Endothelial cell of umbilical vein (primary cell): ENCODE results near the gene DPY19L3. TPM values are rescaled to one million over a fixed set of nuclear protein-coding genes. Genes with fewer than 3 reads are reported as not detected.

Experiments
- BruUV-seq: library from RNA; stranded (reverse); fragments of 400-500 nt; replicated peaks from 2 replicates; lab custom pipeline; 2021; lab: Mats Ljungman, UMichigan
- CTCF ChIA-PET: fragments of 300-600, 350-600 bp; sonication (Branson Sonifier 250); formaldehyde crosslinking; loops from one replicate; lab custom pipeline; 2021; ENCODE audit warnings: antibody characterized with exemption, inconsistent platforms; lab: Charles Lee
- POLR2A ChIA-PET: fragments of 300-600, 350-600 bp; sonication (Branson Sonifier 250); formaldehyde crosslinking; loops from one replicate; lab custom pipeline; 2021; ENCODE audit warnings: antibody characterized with exemption, inconsistent platforms; lab: Charles Lee
- DNase-seq: peaks from one replicate; pipeline ENCODE4 v3.0.0-alpha.2; 2011; ENCODE audit warnings: low read depth, low spot score
- FAIRE-seq: peaks from 2 replicates; lab custom pipeline; 2011; peaks lifted over from hg19 to GRCh38; lab: Jason Lieb, UNC
- H2AFZ ChIP-seq: 2 replicates; pipeline ENCODE4 v1.6.0; 2012; ENCODE audit warnings: low read depth, low read length, control low read depth, inconsistent platforms
- H3K27ac ChIP-seq: 2 replicates; pipeline ENCODE4 v1.5.1; 2011; ENCODE audit warnings: low read depth, mild to moderate bottlenecking, control low read depth, low read length, moderate library complexity; ENCODE audit not compliant: insufficient read depth
- H3K27me3 ChIP-seq, 2 experiments: 2 replicates each; pipeline versions ENCODE4 v1.6.0 to v1.6.1; 2011; ENCODE audit warnings: low read length in 2 of 2, mixed read lengths in 1 of 2; ENCODE audit not compliant: control insufficient read depth in 2 of 2, insufficient read depth in 2 of 2
- H3K36me3 ChIP-seq, 2 experiments: 2 replicates in 1 of 2; 3 replicates in 1 of 2; pipeline ENCODE4 v1.5.1; 2011; ENCODE audit warnings: low read length in 2 of 2, mild to moderate bottlenecking in 1 of 2, moderate library complexity in 1 of 2; ENCODE audit not compliant: control insufficient read depth in 2 of 2, insufficient read depth in 2 of 2; ENCODE audit errors: extremely low read depth in 1 of 2
- H3K4me1 ChIP-seq: 3 replicates; pipeline ENCODE4 v1.5.1; 2011; ENCODE audit warnings: mild to moderate bottlenecking, low read length; ENCODE audit not compliant: control insufficient read depth, insufficient read depth; ENCODE audit errors: extremely low read depth
- H3K4me2 ChIP-seq: 2 replicates; pipeline ENCODE4 v1.6.1; 2011; ENCODE audit warnings: low read length, control low read depth, mixed read lengths; ENCODE audit not compliant: insufficient read depth
- H3K4me3 ChIP-seq, 3 experiments: fragments of 200-600 bp in 1 of 3; sonication (generic), shearing (Covaris generic) in 1 of 3; replicated peaks in 1 of 3; 2 replicates each; pipeline ENCODE4 v1.5.1; 2011 to 2016; ENCODE audit warnings: control low read depth in 3 of 3, low read length in 3 of 3, mild to moderate bottlenecking in 2 of 3, inconsistent platforms in 1 of 3, low read depth in 1 of 3, moderate library complexity in 1 of 3; ENCODE audit not compliant: insufficient read depth in 1 of 3
- H3K79me2 ChIP-seq: 2 replicates; pipeline ENCODE4 v1.6.0; 2012; ENCODE audit warnings: low read length, inconsistent platforms; ENCODE audit not compliant: control insufficient read depth, insufficient read depth
- H3K9ac ChIP-seq: replicated peaks from 2 replicates; pipeline ENCODE3; 2011; ENCODE audit warnings: low read length, control low read depth; ENCODE audit not compliant: insufficient read depth; ENCODE audit errors: extremely low read depth
- H3K9me1 ChIP-seq: replicated peaks from 3 replicates; pipeline ENCODE4 v1.6.0; 2011; ENCODE audit warnings: mild to moderate bottlenecking, low read length; ENCODE audit not compliant: control insufficient read depth, insufficient read depth; ENCODE audit errors: extremely low read depth
- H3K9me3 ChIP-seq: replicated peaks from 2 replicates; pipeline ENCODE4 v1.5.1; 2012; ENCODE audit warnings: low read length, inconsistent platforms; ENCODE audit not compliant: control insufficient read depth, insufficient read depth
- H4K20me1 ChIP-seq: replicated peaks from 2 replicates; pipeline ENCODE3; 2011; ENCODE audit warnings: mild to moderate bottlenecking, low read length; ENCODE audit not compliant: control insufficient read depth, insufficient read depth; ENCODE audit errors: extremely low read depth
- EZH2 ChIP-seq: IDR thresholded peaks from 2 replicates; pipeline ENCODE4 v1.6.1; 2012; ENCODE audit warnings: borderline replicate concordance, low read depth, mild to moderate bottlenecking, moderate library complexity, low read length, inconsistent platforms; ENCODE audit not compliant: severe bottlenecking
- FOS ChIP-seq: IDR thresholded peaks from 2 replicates; pipeline ENCODE4 v1.6.1; 2011; ENCODE audit warnings: mild to moderate bottlenecking, low read length, moderate library complexity, borderline replicate concordance; ENCODE audit not compliant: insufficient read depth
- GATA2 ChIP-seq: IDR thresholded peaks from 2 replicates; pipeline ENCODE4 v1.7.0; 2011; ENCODE audit warnings: low read depth, mild to moderate bottlenecking, moderate library complexity, mixed read lengths, low read length; ENCODE audit not compliant: insufficient read length, insufficient read depth
- JUN ChIP-seq: IDR thresholded peaks from 2 replicates; pipeline ENCODE4 v1.6.1; 2011; ENCODE audit warnings: borderline replicate concordance, low read depth; ENCODE audit not compliant: insufficient read length, insufficient read depth
- MYC ChIP-seq: IDR thresholded peaks from one replicate; pipeline ENCODE4 v1.6.1; 2011; ENCODE audit warnings: mild to moderate bottlenecking, low read depth, low read length
- POLR2A ChIP-seq: IDR thresholded peaks from 2 replicates; pipeline ENCODE4 v1.6.1; 2012; ENCODE audit warnings: low read depth, mild to moderate bottlenecking, control low read depth, low read length
- POLR2AphosphoS5 ChIP-seq: IDR thresholded peaks from 2 replicates; pipeline ENCODE4 v1.6.1; 2012; ENCODE audit warnings: low read depth, mild to moderate bottlenecking, control low read depth, low read length, moderate library complexity; ENCODE audit not compliant: insufficient read depth
- dilution Hi-C: fragments of 300-500 bp; cut with MboI; formaldehyde crosslinking; loops from one replicate; pipeline ENCODE4 v1.15.0; 2019; ENCODE audit warnings: low sequenced_read_pairs; ENCODE audit not compliant: extremely low pct_ligation_motif_present
- intact Hi-C: fragments of 100-400 bp; cut with micrococcal nuclease; formaldehyde crosslinking; loops from one replicate; pipeline ENCODE4 v1.10.0; 2022
- polyA plus RNA-seq, 4 experiments: library from polyadenylated mRNA; depleted of rRNA in 3 of 4; stranded (reverse) in 3 of 4; unstranded in 1 of 4; fragments of >200 nt; gene quantifications; 2 replicates each; pipeline versions ENCODE4 v1.2.1 to v1.2.3, GENCODE V29; 2011 to 2012; ENCODE audit warnings: missing spikeins in 1 of 4
- total RNA-seq: library from RNA; stranded (reverse); gene quantifications from 2 replicates; pipeline ENCODE4 v1.2.3, GENCODE V29; 2021
- TF ChIP-seq, protein P1 (sequence below): IDR thresholded peaks from 2 replicates; pipeline ENCODE4 v1.6.1; 2011; ENCODE audit not compliant: insufficient read depth, insufficient read length
- TF ChIP-seq, protein P2 (sequence below), 2 donors: IDR thresholded peaks; 1 replicate in 1 of 2; 2 replicates in 1 of 2; pipeline ENCODE4 v1.5.1; 2011; ENCODE audit warnings: low read length in 2 of 2, mild to moderate bottlenecking in 2 of 2, moderate library complexity in 2 of 2, control low read depth in 1 of 2, inconsistent platforms in 1 of 2, low read depth in 1 of 2; ENCODE audit not compliant: insufficient read depth in 1 of 2; ENCODE audit errors: extremely low read depth in 1 of 2

The DPY19L3 gene
- total and polyA plus RNA-seq, 2 donors (not counting 3 experiments of a cell fraction or from before 2014, with no cell fraction given) = 36.1 to 39.5 TPM

DNA sequence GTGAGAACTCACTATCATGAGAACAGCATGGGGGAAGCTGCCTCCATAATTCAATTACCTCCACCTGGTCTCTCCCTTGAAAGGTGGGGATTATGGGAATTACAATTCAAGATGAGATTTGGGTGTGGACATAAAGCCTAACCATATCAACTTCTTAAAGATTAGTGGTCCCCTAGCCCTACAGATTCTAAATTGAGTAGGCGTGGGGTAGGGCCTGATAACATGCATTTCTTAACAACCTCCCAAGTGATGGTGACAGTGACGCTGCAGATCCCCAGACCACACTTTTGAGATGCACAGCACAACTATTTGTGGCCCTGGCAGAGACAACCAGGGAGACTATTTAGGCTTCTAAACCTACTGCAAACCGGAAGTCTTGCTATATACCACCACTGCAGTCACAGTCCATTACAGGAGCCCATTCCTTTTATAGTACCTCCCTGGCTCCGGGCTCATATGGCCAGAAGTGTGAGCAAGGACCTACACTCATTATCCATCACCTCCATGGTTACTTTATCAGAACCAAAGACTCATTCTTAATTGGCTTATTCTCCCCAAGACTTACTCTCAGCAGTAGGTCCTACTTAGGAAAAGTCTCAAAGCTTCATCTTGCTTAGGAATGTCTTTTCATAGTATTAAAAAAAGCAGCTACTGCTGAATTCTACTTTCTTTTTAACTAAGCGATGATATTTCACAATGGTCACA is 2.1 kb upstream of the DPY19L3 start:
- CTCF ChIA-PET = no interaction called here
- Histone ChIP-seq H3K79me2 (peaks cover 7% of the 10 kb centered on the region), H3K9me3 (no peaks in the 10 kb centered on the region), H3K9me1 (no peaks in the 10 kb centered on the region), H3K4me2 (no peak overlapping the region), H2AFZ (no peak overlapping the region), H3K4me3 (no peak overlapping the region), H3K4me1 (peaks cover 8% of the 10 kb centered on the region), H3K36me3 (no peaks in the 10 kb centered on the region), H3K9ac (no peak overlapping the region), H3K27me3 (no peaks in the 10 kb centered on the region), H3K27ac (no peak overlapping the region), H4K20me1 (no peaks in the 10 kb centered on the region)
- DNase-seq (no peak), FAIRE-seq (no peak)
- BruUV-seq = no TSS peak
- intact Hi-C loops = no loop called here
- POLR2A ChIA-PET = no interaction called here
- TF ChIP-seq MYC (no peak), POLR2AphosphoS5 (no peak), FOS (no peak), JUN (no peak)
- TF ChIP-seq, protein P1, sequence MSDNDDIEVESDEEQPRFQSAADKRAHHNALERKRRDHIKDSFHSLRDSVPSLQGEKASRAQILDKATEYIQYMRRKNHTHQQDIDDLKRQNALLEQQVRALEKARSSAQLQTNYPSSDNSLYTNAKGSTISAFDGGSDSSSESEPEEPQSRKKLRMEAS = no peak
- dilution Hi-C loops = no loop called here

DNA sequence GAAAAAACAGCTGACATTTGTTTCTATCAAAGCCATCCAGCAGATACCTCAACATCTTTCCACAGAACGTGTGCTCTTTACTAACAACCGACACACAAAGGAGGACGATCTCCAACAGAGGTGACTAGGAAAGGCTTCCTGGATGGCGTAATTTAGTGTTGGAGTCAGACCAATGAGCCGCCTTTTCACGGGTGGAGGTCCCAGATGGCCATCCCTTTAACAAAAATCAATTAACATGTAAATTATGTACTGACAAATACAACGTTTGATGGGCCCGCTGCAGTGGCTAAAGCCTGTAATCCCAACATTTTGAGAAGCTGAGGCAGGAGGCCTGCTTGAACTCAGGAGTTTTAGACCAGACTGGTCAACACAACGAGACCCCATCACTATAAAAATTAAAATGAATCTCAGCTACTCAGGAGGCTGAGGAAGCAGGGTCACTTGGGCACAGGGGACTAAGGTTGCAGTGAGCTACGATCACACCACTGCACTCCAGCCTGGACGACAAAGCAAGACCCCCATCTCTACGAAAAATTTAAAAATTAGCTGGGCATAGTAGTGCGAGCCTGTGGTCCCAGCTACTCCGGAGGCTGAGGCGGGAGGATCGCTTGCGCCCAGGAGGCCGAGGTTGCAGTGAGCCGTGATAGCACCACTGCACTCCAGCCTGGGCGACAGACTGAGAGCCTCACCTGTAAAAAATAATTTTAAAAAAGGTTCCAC is 1.2 kb upstream of the DPY19L3 start:
- no peaks in the 10 kb centered on the region for H3K9me3 ChIP-seq
- peaks cover 7% of the 10 kb centered on the region for H3K79me2 ChIP-seq
- POLR2A ChIA-PET = no interaction called here
- peak overlapping the region; percentile 95 for H3K27ac ChIP-seq
- dilution Hi-C loops = no loop called here
- DNase-seq (no peak), FAIRE-seq (no peak)
- TF ChIP-seq POLR2A = no peak
- TF ChIP-seq, protein P2, sequence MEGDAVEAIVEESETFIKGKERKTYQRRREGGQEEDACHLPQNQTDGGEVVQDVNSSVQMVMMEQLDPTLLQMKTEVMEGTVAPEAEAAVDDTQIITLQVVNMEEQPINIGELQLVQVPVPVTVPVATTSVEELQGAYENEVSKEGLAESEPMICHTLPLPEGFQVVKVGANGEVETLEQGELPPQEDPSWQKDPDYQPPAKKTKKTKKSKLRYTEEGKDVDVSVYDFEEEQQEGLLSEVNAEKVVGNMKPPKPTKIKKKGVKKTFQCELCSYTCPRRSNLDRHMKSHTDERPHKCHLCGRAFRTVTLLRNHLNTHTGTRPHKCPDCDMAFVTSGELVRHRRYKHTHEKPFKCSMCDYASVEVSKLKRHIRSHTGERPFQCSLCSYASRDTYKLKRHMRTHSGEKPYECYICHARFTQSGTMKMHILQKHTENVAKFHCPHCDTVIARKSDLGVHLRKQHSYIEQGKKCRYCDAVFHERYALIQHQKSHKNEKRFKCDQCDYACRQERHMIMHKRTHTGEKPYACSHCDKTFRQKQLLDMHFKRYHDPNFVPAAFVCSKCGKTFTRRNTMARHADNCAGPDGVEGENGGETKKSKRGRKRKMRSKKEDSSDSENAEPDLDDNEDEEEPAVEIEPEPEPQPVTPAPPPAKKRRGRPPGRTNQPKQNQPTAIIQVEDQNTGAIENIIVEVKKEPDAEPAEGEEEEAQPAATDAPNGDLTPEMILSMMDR (IDR thresholded peaks at IDR 0.05; ENCODE audit: extremely low read depth in 1 of 2, insufficient read depth in 1 of 2, low read depth in 1 of 2, low read length in 2 of 2) = no peak
- TF ChIP-seq EZH2 = no peak
- TF ChIP-seq JUN = no peak
- TF ChIP-seq, protein P1 = no peak
- no peak for TF ChIP-seq MYC
- no peak for TF ChIP-seq POLR2AphosphoS5
- no peak for TF ChIP-seq GATA2
- no peak for TF ChIP-seq FOS
- peak overlapping the region; percentile 54 for H3K4me2 ChIP-seq
- no peaks in the 10 kb centered on the region for H3K27me3 ChIP-seq
- H3K4me3 ChIP-seq = peak overlapping the region in 2 of 3 experiments; percentile 72 to 97
- no peak overlapping the region for H2AFZ ChIP-seq
- H4K20me1 ChIP-seq = no peaks in the 10 kb centered on the region
- peaks cover 8% of the 10 kb centered on the region for H3K4me1 ChIP-seq
- BruUV-seq = no TSS peak
- H3K9me1 ChIP-seq = no peaks in the 10 kb centered on the region
- H3K36me3 ChIP-seq = no peaks in the 10 kb centered on the region
- peak overlapping the region; percentile 98 for H3K9ac ChIP-seq
- CTCF ChIA-PET = no interaction called here
- intact Hi-C loops = loop anchor here (2.0 kb wide), 1 partner anchor 176 kb away; the partner anchor contains the start of gene PDCD5
